KG1 (cell line): ENCODE measurements around the gene PLB1.
"Not testable (repeated sequence)": the region's sequence is repeated elsewhere in the genome, so short reads cannot be mapped to it uniquely, and the experiment has no call there.

Experiments used
- DNase-seq: peaks from one replicate; lab custom pipeline; 2025; lab: John Stamatoyannopoulos, UW

PLB1 gene

GRCh38 chr2:28538134-28538533, 42.3 kb downstream of the PLB1 start:
- DNase-seq = no peak

GRCh38 chr2:28538652-28539051, 42.8 kb downstream of the PLB1 start:
- no peak for DNase-seq

- no peak for DNase-seq
These were observed 43.3 kb downstream of the PLB1 start for GRCh38 chr2:28539118-28539541.

DNA sequence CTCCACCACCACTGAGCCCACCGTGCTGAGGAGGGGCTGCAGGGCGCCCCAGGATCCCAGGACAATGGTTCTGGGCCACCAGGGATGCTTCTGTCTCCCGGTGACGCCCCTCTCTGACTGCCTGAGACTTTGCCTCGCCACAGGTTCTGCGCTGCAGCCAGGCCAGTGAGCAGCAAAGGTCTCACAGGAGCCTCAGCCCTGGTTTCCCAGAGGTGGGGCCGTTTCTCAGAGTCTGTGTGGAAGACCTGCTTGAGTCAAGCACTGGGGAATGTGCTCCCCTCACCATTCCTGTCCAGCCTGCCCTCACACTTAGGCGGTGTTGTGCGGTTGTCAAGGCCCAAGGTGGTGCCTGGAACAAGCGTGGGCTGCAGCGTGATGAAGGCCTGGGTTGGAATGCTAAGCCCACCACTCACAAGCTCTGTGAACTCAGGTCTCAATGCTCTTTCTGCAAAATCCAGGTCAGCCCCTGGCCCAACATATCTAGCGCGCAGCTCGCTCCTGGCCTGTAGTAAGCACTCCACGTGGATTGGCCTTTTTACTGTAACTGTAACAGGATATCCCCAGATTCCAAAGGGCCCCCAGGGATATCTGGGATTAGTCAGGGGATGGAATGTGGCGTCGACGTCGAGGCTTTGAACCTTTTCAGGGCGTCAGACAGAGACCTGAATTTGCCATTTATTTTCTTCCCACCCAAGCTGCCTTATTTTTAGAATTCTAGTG, 47.6 kb downstream of the PLB1 start:
- no peak for DNase-seq

DNA sequence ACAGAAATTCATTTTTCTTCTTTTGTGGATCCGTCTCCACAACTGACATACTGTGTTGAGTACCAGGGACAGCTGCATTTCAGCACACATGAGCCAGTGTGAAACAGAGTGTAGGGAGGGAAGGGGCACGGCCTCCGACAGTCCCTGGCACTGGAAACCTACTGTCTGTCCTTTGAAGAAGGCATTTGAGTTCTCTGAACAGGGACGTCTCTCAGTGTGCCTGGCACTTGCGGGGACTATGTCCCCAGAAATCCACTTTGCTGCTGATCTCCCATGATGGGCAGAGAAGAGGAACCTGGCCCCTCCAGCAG, 48.1 kb downstream of the PLB1 start:
- no peak for DNase-seq

DNA sequence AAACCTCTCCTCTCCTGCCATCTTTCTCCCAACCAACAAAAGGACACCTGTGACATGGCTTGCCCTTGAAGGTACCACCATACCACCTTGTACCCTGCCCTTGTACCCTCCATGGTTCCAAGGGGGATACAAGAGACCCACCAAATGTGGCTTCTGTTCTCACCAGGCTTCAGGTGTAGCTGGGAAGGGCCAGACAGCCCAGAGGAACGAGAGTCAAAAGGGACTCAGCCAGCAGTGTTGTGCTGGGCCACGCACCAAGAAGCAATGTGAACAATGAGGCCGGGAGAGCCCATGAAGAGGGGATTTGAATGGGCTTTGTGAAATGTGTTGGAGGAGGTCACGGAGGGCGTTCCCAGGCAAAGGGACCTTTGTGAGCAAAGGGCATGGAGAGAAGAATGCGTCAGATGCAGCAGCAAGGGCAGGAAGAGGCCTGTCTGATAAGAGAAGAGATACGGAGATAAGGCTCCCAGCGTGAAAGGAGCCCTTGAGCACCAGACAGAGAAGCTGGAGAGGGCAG, 48.6 kb downstream of the PLB1 start:
- no peak for DNase-seq

GRCh38 chr2:28544922-28545589, 49.2 kb downstream of the PLB1 start:
- no peak for DNase-seq

- no peak for DNase-seq
These were observed 49.8 kb downstream of the PLB1 start for GRCh38 chr2:28545590-28546200.

GRCh38 chr2:28546242-28546641, 50.4 kb downstream of the PLB1 start:
- no peak for DNase-seq

GRCh38 chr2:28547223-28547860, 51.5 kb downstream of the PLB1 start:
- no peak for DNase-seq

GRCh38 chr2:28547906-28548600, 52.2 kb downstream of the PLB1 start:
- no peak for DNase-seq

- not testable (repeated sequence) for DNase-seq
These were observed 54.5 kb downstream of the PLB1 start for GRCh38 chr2:28550345-28550744.

DNA sequence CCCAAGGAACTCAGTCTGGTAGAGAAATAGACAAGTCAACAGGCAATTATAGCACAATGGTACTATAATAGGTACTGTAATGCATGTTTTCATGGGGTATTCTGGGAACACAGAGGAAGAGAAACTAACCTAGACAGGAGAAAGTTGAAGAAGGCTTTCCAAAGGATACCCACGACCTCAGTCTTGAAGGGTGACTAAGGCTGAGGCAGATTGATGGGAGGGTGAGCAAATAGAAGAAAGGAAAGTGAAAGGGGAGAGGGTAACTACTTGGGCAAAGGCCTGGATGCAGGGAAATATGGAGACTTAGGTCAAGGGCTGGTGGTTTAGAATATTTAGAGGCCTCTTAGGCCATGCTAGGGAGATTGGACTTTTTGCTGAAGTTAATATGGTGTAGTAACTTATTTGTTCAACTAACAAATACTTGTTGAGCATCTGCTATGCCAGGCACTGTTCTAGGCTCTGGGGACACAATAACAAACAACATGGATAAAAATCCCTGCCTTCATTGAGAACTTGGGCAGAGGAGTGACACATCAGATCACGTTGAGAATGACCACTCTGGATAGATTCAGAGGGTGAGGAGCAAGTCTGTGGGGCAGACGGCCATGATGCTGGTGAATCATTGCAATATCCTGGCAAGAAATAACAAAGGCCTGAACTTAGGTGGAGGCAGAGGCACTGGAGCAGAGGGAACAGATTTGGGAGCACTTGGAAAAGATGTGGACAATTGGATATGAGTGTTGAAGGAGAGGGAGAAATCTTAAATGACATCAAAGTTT, 56.4 kb downstream of the PLB1 start:
- no peak for DNase-seq

DNA sequence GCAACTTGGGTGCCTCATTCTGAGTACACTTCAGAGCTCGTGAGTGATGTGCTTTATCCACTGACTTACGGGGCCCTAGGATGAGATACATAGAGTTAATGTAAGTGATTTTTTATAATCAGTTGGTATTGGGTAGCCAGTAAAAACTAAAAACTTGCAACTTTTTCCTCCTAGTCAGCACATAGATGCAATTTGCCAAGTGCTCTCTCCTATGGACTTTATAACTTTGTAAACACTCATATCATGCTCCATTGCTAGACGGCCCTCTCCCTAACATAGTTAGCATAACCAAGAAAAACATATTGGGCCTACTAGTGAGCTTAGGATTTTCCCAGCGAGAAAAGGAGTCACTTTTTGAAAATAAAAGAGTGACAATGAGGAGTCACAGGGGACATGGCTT, 60.4 kb downstream of the PLB1 start:
- DNase-seq = no peak

- DNase-seq = no peak
These were observed 61.7 kb downstream of the PLB1 start for GRCh38 chr2:28557389-28558131.

DNA sequence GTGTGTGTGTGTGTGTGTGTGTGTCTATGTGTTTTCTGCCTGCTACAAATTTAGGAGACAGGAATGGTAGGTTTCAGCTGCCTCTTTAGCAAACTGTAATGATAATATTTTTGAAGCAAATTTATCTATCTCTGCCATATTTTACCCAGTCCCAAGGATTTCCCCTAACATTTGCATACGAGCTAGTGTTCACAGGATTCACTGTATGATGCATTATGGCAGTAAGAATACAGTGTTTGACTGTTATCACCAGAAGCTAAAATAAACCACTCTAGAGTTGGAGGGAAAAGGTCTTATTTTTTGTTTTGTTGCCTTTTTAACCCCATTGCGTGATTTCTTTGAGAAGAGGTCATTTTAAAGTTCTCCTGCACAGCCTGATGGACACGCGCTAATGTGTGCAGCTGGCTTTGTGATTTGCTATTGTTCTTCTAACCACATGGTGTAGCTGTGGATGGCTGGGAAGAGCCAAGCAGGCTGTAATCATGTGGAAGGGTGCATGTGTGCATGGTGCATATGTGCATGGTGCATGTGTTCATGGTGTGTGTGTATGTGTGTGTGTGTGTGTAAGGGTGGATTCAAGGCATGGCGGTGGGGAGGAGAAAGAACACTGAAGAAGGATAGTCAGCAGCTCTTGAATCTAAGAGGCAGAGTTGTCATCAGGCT, 62.4 kb downstream of the PLB1 start:
- DNase-seq = no peak

GRCh38 chr2:28558918-28559317, 63.1 kb downstream of the PLB1 start:
- no peak for DNase-seq

GRCh38 chr2:28563869-28564268, 68.0 kb downstream of the PLB1 start:
- DNase-seq = no peak

DNA sequence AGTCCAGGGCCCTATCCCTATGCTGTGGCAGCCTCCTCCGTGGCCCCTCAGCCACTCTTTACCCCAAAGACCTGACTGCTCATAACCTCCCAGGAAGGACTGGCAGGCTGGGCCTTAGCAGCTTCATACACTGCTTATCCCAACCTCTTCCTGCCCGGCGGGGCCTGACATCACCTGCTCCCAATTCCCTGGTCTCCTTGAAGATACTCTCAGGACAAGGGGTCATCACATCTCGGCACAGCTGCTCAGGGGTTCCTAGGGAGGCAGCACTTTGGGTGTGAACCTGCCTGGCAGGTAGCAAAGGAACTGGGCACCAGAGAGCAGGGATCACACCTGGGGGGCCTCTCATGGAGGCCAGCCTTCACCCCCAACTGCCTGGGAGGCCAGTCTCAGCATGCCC, 68.5 kb downstream of the PLB1 start:
- DNase-seq = no peak

GRCh38 chr2:28565033-28565432, 69.2 kb downstream of the PLB1 start:
- no peak for DNase-seq
